NCI-H82 (cell line): ENCODE measurements around the gene EPB41L4A.
A peak's percentile ranks its signal among the peaks of the same experiment; 100 is the strongest.
"Not testable (repeated sequence)": the region's sequence is repeated elsewhere in the genome, so short reads cannot be mapped to it uniquely, and the experiment has no call there.

Source experiments
- DNase-seq: peaks from one replicate; lab custom pipeline; 2025; lab: John Stamatoyannopoulos, UW

EPB41L4A gene

GRCh38 chr5:112397690-112398089 lies 21.4 kb downstream of the EPB41L4A start:
- DNase-seq, result no peak

- no peak for DNase-seq
Observed at GRCh38 chr5:112396430-112396829, 22.6 kb downstream of the EPB41L4A start.

GRCh38 chr5:112395299-112395698 lies 23.8 kb downstream of the EPB41L4A start:
- DNase-seq, result not testable (repeated sequence)

- peak; percentile 83 for DNase-seq
Observed at GRCh38 chr5:112390327-112390726, 28.8 kb downstream of the EPB41L4A start.

GRCh38 chr5:112388739-112389138 lies 30.3 kb downstream of the EPB41L4A start:
- DNase-seq, result peak; percentile 63

- DNase-seq, result no peak
Observed at GRCh38 chr5:112388074-112388473, 31.0 kb downstream of the EPB41L4A start.

- peak; percentile 72 for DNase-seq
Observed at GRCh38 chr5:112386766-112387165, 32.3 kb downstream of the EPB41L4A start.

- peak; percentile 18 for DNase-seq
Observed at GRCh38 chr5:112385969-112386368, 33.1 kb downstream of the EPB41L4A start.

- no peak for DNase-seq
Observed at GRCh38 chr5:112385566-112385965, 33.5 kb downstream of the EPB41L4A start.

GRCh38 chr5:112384523-112384922 lies 34.6 kb downstream of the EPB41L4A start:
- no peak for DNase-seq

- DNase-seq, result no peak
Observed at GRCh38 chr5:112382886-112383285, 36.2 kb downstream of the EPB41L4A start.

- no peak for DNase-seq
Observed at GRCh38 chr5:112381521-112381920, 37.6 kb downstream of the EPB41L4A start.

GRCh38 chr5:112379542-112380325 lies 39.3 kb downstream of the EPB41L4A start:
- DNase-seq, result peak; percentile 5

GRCh38 chr5:112374818-112375217 lies 44.3 kb downstream of the EPB41L4A start:
- DNase-seq, result no peak

GRCh38 chr5:112374356-112374755 lies 44.7 kb downstream of the EPB41L4A start:
- no peak for DNase-seq

GRCh38 chr5:112373885-112374284 lies 45.2 kb downstream of the EPB41L4A start:
- DNase-seq, result no peak

- DNase-seq, result no peak
Observed at GRCh38 chr5:112372543-112372942, 46.5 kb downstream of the EPB41L4A start.

- DNase-seq, result no peak
Observed at GRCh38 chr5:112371067-112371466, 48.0 kb downstream of the EPB41L4A start.

GRCh38 chr5:112367400-112367799 lies 51.7 kb downstream of the EPB41L4A start:
- DNase-seq, result no peak

GRCh38 chr5:112366987-112367386 lies 52.1 kb downstream of the EPB41L4A start:
- DNase-seq, result peak; percentile 48

- DNase-seq, result not testable (repeated sequence)
Observed at GRCh38 chr5:112360740-112361139, 58.3 kb downstream of the EPB41L4A start.

- DNase-seq, result peak; percentile 90
Observed at GRCh38 chr5:112356178-112356956, 62.7 kb downstream of the EPB41L4A start.

- DNase-seq, result no peak
Observed at GRCh38 chr5:112355058-112355685, 63.9 kb downstream of the EPB41L4A start.
